Osteocyte (in vitro differentiated cells): ENCODE data around the gene GPR107. TPM values are rescaled to one million over a fixed set of nuclear protein-coding genes. Genes with fewer than 3 reads are reported as not detected.

Experiments
- DNase-seq: peaks from one replicate; pipeline ENCODE4 v3.0.0; 2021; ENCODE audit warnings: mixed read lengths; ENCODE audit not compliant: unreplicated experiment; ENCODE audit errors: extremely low spot score
- H3K27ac Mint-ChIP-seq: one replicate; pipeline ENCODE4 v1.8.0; 2021; ENCODE audit warnings: mild to moderate bottlenecking, mixed read lengths; ENCODE audit not compliant: unreplicated experiment
- H3K27me3 Mint-ChIP-seq: one replicate; pipeline ENCODE4 v1.8.0; 2021; ENCODE audit warnings: mixed read lengths; ENCODE audit not compliant: unreplicated experiment
- H3K36me3 Mint-ChIP-seq: one replicate; pipeline ENCODE4 v1.8.0; 2021; ENCODE audit warnings: mixed read lengths; ENCODE audit not compliant: unreplicated experiment
- H3K4me1 Mint-ChIP-seq: one replicate; pipeline ENCODE4 v1.8.0; 2021; ENCODE audit warnings: mixed read lengths; ENCODE audit not compliant: unreplicated experiment
- H3K4me3 Mint-ChIP-seq: one replicate; pipeline ENCODE4 v1.8.0; 2021; ENCODE audit warnings: mild to moderate bottlenecking, moderate library complexity, mixed read lengths; ENCODE audit not compliant: unreplicated experiment
- H3K9me3 Mint-ChIP-seq: one replicate; pipeline ENCODE4 v1.8.0; 2021; ENCODE audit warnings: mixed read lengths; ENCODE audit not compliant: unreplicated experiment
- total RNA-seq: library from RNA; stranded (reverse); gene quantifications from 2 replicates; pipeline ENCODE4 v1.2.1, GENCODE V29; 2021
- TF ChIP-seq, protein P1 (sequence below): fragments of 200-600 bp; sonication (generic); IDR thresholded peaks from 2 replicates; pipeline ENCODE4 v1.5.0; 2021; ENCODE audit warnings: antibody characterized with exemption, mild to moderate bottlenecking, moderate library complexity

The GPR107 gene
- total RNA-seq, 1 donor from 2014 or later = 57.0 TPM

DNA sequence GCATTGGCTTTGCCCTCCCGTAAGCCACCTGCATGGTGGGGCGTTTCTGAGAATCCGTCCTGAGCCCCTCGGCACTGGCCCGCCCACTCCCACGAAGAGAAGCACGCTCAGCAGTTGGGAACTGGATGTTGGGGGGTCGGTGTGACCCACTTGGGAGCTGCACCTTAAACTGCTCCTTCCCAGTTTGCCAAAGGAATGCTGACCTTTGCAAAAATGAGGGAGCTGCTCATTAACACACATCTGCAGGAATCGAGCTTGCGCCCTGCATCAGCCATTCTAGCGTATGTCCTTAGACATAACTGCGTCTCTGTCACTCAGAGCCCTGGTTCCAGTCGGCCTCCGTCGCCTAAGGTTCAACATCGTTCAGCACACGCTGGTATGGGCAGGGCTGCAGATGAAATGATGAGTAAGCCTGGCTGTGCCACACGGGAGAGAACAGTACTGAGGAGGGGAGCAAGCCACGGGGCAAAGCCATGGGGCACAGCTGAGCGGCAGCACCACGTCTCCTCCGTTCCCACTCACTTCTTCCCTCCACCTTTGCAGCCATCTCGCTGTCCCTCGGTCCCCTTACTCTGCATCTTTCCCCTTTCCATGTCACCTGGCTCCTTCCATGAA is 89.7 kb downstream of the GPR107 start:
- Mint-ChIP-seq H3K9me3 (no peaks in the 10 kb centered on the region), H3K27ac (no peak overlapping the region), H3K27me3 (peaks cover 15% of the 10 kb centered on the region), H3K36me3 (no peaks in the 10 kb centered on the region), H3K4me3 (no peak overlapping the region), H3K4me1 (peaks cover 12% of the 10 kb centered on the region)
- TF ChIP-seq, protein P1, sequence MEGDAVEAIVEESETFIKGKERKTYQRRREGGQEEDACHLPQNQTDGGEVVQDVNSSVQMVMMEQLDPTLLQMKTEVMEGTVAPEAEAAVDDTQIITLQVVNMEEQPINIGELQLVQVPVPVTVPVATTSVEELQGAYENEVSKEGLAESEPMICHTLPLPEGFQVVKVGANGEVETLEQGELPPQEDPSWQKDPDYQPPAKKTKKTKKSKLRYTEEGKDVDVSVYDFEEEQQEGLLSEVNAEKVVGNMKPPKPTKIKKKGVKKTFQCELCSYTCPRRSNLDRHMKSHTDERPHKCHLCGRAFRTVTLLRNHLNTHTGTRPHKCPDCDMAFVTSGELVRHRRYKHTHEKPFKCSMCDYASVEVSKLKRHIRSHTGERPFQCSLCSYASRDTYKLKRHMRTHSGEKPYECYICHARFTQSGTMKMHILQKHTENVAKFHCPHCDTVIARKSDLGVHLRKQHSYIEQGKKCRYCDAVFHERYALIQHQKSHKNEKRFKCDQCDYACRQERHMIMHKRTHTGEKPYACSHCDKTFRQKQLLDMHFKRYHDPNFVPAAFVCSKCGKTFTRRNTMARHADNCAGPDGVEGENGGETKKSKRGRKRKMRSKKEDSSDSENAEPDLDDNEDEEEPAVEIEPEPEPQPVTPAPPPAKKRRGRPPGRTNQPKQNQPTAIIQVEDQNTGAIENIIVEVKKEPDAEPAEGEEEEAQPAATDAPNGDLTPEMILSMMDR = no peak
- no peak for DNase-seq

DNA sequence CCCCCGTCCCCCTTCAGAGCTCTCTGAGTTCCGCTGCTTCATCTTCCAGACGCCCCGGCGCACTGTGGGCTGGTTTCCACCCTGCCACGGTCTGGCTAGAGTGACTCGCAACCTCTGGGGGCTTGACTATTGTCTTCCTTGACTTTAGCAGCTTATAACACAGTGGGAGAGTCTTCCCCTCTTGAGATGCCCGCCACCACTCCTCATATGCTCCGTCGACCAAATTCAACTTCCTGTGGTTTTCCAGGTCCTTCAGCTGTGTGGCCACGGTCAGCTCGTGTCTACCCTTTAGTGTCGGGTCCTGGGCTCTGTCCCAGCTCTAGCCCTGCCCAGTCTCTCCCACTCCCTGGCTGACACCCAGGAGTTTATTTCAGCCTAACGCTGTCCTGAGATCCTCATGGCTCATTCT is 90.3 kb downstream of the GPR107 start:
- TF ChIP-seq, protein P1 = no peak

DNA sequence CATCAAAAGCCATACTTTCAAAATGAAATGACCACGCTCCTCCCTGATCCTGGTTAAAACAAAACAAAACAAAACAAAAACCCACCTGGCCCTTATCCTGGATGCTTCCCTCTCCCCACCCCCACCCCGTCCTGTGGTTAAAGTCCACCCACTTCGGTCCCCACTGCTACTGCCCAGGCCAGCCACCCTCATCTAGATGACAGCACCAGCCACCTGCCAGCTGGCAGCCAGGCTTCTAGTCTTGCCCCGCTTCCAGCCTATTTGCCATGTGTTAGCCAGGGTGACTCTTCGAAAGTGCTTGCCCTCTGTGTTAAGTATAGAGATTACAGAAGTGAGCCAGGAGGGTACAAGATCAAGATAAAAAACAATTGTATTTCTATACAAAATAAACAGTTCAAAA is 91.0 kb downstream of the GPR107 start:
- H3K4me3 Mint-ChIP-seq = no peak overlapping the region
- peaks cover 5% of the 10 kb centered on the region for H3K4me1 Mint-ChIP-seq
- TF ChIP-seq, protein P1 = no peak
- no peak for DNase-seq
- H3K9me3 Mint-ChIP-seq = no peaks in the 10 kb centered on the region
- H3K27me3 Mint-ChIP-seq = peaks cover 15% of the 10 kb centered on the region
- no peaks in the 10 kb centered on the region for H3K36me3 Mint-ChIP-seq
- H3K27ac Mint-ChIP-seq = no peak overlapping the region

More for the DNA sequence above, 90.3 kb downstream of the GPR107 start:
- Mint-ChIP-seq H3K9me3 (no peaks in the 10 kb centered on the region), H3K36me3 (no peaks in the 10 kb centered on the region), H3K27ac (no peak overlapping the region), H3K4me3 (no peak overlapping the region), H3K27me3 (peaks cover 15% of the 10 kb centered on the region), H3K4me1 (peaks cover 6% of the 10 kb centered on the region)
- no peak for DNase-seq

DNA sequence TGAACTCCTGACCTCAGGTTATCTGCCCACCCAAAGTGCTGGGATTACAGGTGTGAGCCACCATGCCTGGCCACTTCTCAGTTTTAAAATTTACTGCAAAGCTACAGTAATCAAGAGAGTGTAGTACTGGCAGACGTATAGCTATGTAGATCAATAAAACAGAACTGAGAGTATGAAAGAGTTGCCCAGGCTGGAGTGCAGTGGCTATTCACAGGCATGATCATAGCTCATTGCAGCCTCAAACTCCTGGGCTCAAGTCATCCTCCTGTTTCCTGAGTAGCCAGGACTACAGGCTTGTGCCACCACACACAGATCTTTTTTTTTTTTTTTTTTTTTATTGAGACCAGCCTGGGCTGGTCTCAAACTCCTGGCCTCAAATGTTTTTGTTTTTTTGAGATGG is 92.0 kb downstream of the GPR107 start:
- no peak overlapping the region for H3K4me3 Mint-ChIP-seq
- H3K9me3 Mint-ChIP-seq = no peaks in the 10 kb centered on the region
- H3K27ac Mint-ChIP-seq = no peak overlapping the region
- peaks cover 15% of the 10 kb centered on the region for H3K27me3 Mint-ChIP-seq
- TF ChIP-seq, protein P1 = no peak
- no peaks in the 10 kb centered on the region for H3K36me3 Mint-ChIP-seq
- peaks cover 5% of the 10 kb centered on the region for H3K4me1 Mint-ChIP-seq
- DNase-seq = no peak

DNA sequence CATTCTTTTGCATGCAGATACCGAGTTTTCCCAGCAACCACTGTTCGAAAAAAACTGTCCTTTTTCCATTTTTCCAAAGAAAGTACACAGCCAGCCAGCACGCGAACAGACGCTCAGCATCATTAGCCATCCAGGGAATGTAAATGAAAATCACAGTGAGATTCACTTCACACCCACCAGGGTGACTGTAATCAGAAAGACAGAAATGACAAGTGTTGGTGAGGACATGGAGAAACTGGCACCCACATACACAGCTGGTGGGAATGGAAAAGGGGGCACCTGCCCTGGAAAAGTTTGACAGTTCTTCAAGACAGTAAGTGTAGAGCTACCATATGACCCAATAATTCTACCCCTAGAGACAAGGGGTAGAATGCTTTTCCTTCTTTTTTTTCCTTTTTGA is 93.5 kb downstream of the GPR107 start:
- no peaks in the 10 kb centered on the region for H3K9me3 Mint-ChIP-seq
- TF ChIP-seq, protein P1 = no peak
- H3K4me3 Mint-ChIP-seq = no peak overlapping the region
- peaks cover 5% of the 10 kb centered on the region for H3K4me1 Mint-ChIP-seq
- H3K27me3 Mint-ChIP-seq = peaks cover 15% of the 10 kb centered on the region
- no peak overlapping the region for H3K27ac Mint-ChIP-seq
- DNase-seq = no peak
- H3K36me3 Mint-ChIP-seq = no peaks in the 10 kb centered on the region
